ENCODE results near the gene SELENOF.

DNA sequence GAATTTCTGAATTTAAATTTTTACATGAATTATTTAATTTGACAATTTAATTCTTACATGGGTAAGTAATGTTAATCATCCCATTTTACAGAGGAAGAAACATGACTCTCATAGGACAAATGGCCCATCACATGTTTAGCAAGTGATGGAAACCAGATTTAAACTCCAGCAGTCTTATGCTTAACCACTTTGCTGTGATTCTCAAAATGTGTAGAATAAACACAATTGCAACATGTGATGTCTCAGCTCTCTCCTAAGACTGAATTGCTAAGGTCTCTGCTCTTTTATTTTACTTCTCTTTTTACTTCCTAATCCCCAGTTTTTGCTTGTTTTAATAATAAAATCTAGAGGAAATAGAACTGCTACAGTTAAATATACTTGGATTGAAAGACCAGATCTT is 43.3 kb upstream of the SELENOF start:
- TF ChIP-seq, protein P1, sequence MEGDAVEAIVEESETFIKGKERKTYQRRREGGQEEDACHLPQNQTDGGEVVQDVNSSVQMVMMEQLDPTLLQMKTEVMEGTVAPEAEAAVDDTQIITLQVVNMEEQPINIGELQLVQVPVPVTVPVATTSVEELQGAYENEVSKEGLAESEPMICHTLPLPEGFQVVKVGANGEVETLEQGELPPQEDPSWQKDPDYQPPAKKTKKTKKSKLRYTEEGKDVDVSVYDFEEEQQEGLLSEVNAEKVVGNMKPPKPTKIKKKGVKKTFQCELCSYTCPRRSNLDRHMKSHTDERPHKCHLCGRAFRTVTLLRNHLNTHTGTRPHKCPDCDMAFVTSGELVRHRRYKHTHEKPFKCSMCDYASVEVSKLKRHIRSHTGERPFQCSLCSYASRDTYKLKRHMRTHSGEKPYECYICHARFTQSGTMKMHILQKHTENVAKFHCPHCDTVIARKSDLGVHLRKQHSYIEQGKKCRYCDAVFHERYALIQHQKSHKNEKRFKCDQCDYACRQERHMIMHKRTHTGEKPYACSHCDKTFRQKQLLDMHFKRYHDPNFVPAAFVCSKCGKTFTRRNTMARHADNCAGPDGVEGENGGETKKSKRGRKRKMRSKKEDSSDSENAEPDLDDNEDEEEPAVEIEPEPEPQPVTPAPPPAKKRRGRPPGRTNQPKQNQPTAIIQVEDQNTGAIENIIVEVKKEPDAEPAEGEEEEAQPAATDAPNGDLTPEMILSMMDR (IDR thresholded peaks at IDR 0.05) = no peak
- no peak for TF ChIP-seq POLR2A (IDR thresholded peaks at IDR 0.05)

All from Peyer's patch (tissue), 4 donors.